A673 (cell line): ENCODE data around the gene MTHFSD. TPM values are rescaled to one million over a fixed set of nuclear protein-coding genes. Genes with fewer than 3 reads are reported as not detected.

Source experiments
- BruUV-seq: library from RNA; stranded (reverse); fragments of 400-500 nt; replicated peaks from 2 replicates; lab custom pipeline; 2021; lab: Mats Ljungman, UMichigan
- CTCF ChIA-PET: fragments of 300-600 bp; sonication (Branson Sonifier 250); formaldehyde crosslinking; loops from one replicate; lab custom pipeline; 2022; ENCODE audit warnings: antibody characterized with exemption; lab: Charles Lee
- POLR2A ChIA-PET: fragments of 300-600 bp; sonication (Branson Sonifier 250); formaldehyde crosslinking; loops from one replicate; lab custom pipeline; 2022; ENCODE audit warnings: antibody characterized with exemption; ENCODE audit not compliant: low non-redundant PET; lab: Charles Lee
- DNase-seq: peaks from one replicate; pipeline ENCODE4 v3.0.0-alpha.2; 2015; ENCODE audit warnings: low spot score
- H3K27ac ChIP-seq: fragments of 200-600 bp; sonication (generic); 2 replicates; pipeline ENCODE4 v1.5.1; 2016; ENCODE audit warnings: mixed run types, low read depth, mild to moderate bottlenecking, mixed read lengths, antibody characterized with exemption, low read length; ENCODE audit not compliant: poor library complexity, severe bottlenecking
- H3K27me3 ChIP-seq: fragments of 200-600 bp; sonication (generic); replicated peaks from 2 replicates; pipeline ENCODE4 v1.6.1; 2017; ENCODE audit warnings: mixed run types, low read depth, mild to moderate bottlenecking, mixed read lengths, antibody characterized with exemption, low read length; ENCODE audit not compliant: insufficient read depth, poor library complexity
- H3K36me3 ChIP-seq: fragments of 200-600 bp; sonication (generic); 2 replicates; pipeline ENCODE4 v1.6.1; 2016; ENCODE audit warnings: mixed run types, mild to moderate bottlenecking, mixed read lengths, antibody characterized with exemption, low read length; ENCODE audit not compliant: insufficient read depth, poor library complexity, severe bottlenecking
- H3K4me1 ChIP-seq: fragments of 200-600 bp; sonication (generic); 2 replicates; pipeline ENCODE4 v1.6.1; 2017; ENCODE audit warnings: mixed run types, mild to moderate bottlenecking, mixed read lengths, antibody characterized with exemption, low read length; ENCODE audit not compliant: insufficient read depth, poor library complexity, severe bottlenecking
- H3K4me3 ChIP-seq: fragments of 200-600 bp; sonication (generic); 2 replicates; pipeline ENCODE4 v1.5.1; 2016; ENCODE audit warnings: low read depth, mixed run types, mild to moderate bottlenecking, mixed read lengths, low read length; ENCODE audit not compliant: poor library complexity, severe bottlenecking
- H3K9me3 ChIP-seq: fragments of 200-600 bp; sonication (generic); 2 replicates; pipeline ENCODE4 v1.6.1; 2016; ENCODE audit warnings: mixed run types, low read depth, mild to moderate bottlenecking, mixed read lengths, antibody characterized with exemption, low read length; ENCODE audit not compliant: poor library complexity, severe bottlenecking
- CTCF ChIP-seq: fragments of 300-800, 200-600 bp; sonication (generic); conservative IDR thresholded peaks from 2 replicates; pipeline ENCODE4 v1.5.1; 2017; ENCODE audit warnings: low read depth, mild to moderate bottlenecking, antibody characterized with exemption, low read length, moderate library complexity, mixed read lengths
- EZH2 ChIP-seq: fragments of 200-600 bp; sonication (generic); IDR thresholded peaks from 2 replicates; pipeline ENCODE4 v1.6.1; 2017; ENCODE audit warnings: borderline replicate concordance, low read depth, mild to moderate bottlenecking, mixed read lengths, antibody characterized with exemption, low read length; ENCODE audit not compliant: poor library complexity, severe bottlenecking
- intact Hi-C: fragments of 100-400 bp; cut with micrococcal nuclease; formaldehyde crosslinking; loops from one replicate; pipeline ENCODE4 v1.10.0; 2022; ENCODE audit not compliant: unreplicated experiment
- total RNA-seq: library from RNA; stranded (reverse); gene quantifications from 2 replicates; pipeline ENCODE4 v1.2.3, GENCODE V29; 2021

Gene MTHFSD
- total RNA-seq, 1 experiment from 2014 or later: 27.5 TPM

DNA sequence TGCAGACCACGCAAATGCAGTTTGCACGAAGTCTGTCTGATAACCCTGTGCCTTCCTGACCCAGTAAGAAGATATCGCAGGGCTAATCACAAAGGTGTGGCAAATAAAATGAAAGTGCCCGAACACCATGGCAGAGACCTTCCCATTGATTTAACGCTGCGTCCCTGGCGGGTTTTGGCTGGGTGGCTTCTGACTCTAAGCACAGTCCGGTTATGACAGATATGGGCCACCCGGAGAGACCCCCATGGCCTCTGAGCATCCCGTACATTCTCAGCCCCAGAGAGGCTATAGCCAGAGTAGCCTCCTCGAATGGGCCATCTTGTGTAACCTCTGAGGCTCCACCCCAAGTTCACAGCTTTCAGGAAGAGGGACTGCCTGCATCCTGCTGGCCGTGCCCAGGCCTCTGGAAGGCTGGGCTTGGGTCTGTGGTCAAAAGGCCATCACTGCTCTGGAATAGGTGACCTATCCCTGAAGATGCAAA is 17.0 kb upstream of the MTHFSD start:
- TF ChIP-seq CTCF: no peak
- TF ChIP-seq EZH2: no peak
- H3K27me3 ChIP-seq: peaks cover 41% of the 10 kb centered on the region
- H3K9me3 ChIP-seq: no peaks in the 10 kb centered on the region
- BruUV-seq: no TSS peak
- no peak overlapping the region for H3K4me3 ChIP-seq
- intact Hi-C loops: loop anchor here (10.0 kb wide), 1 partner anchor 303 kb away; no protein-coding TSS in a partner anchor
- H3K27ac ChIP-seq: no peak overlapping the region
- ChIA-PET POLR2A (no interaction called here), CTCF (no interaction called here)
- peaks cover 15% of the 10 kb centered on the region for H3K4me1 ChIP-seq
- H3K36me3 ChIP-seq: no peaks in the 10 kb centered on the region
- DNase-seq: no peak

GRCh38 chr16:86571530-86571915 is 16.5 kb upstream of the MTHFSD start:
- intact Hi-C loops: loop anchor here (10.0 kb wide), 1 partner anchor 303 kb away; no protein-coding TSS in a partner anchor
- Histone ChIP-seq H3K27ac (no peak overlapping the region), H3K27me3 (peaks cover 43% of the 10 kb centered on the region), H3K36me3 (no peaks in the 10 kb centered on the region), H3K9me3 (no peaks in the 10 kb centered on the region), H3K4me1 (peaks cover 12% of the 10 kb centered on the region), H3K4me3 (no peak overlapping the region)
- DNase-seq: no peak
- ChIA-PET POLR2A (no interaction called here), CTCF (no interaction called here)
- TF ChIP-seq CTCF (no peak), EZH2 (no peak)
- BruUV-seq: no TSS peak

- ChIA-PET POLR2A (no interaction called here), CTCF (interaction anchor here (0.6 kb wide), 1 partner anchor 510 kb away, joined by 3 read pairs; no protein-coding TSS in a partner anchor)
- H3K4me1 ChIP-seq: peaks cover 9% of the 10 kb centered on the region
- DNase-seq: no peak
- no peaks in the 10 kb centered on the region for H3K9me3 ChIP-seq
- H3K4me3 ChIP-seq: no peak overlapping the region
- intact Hi-C loops: loop anchor here (10.0 kb wide), 1 partner anchor 304 kb away; no protein-coding TSS in a partner anchor
- TF ChIP-seq CTCF (no peak), EZH2 (no peak)
- no peaks in the 10 kb centered on the region for H3K36me3 ChIP-seq
- peaks cover 49% of the 10 kb centered on the region for H3K27me3 ChIP-seq
- no TSS peak for BruUV-seq
- no peak overlapping the region for H3K27ac ChIP-seq
These were observed 15.8 kb upstream of the MTHFSD start for GRCh38 chr16:86570558-86571529.
